H9 (cell line): Measurements from ENCODE around the gene CHPT1. TPM values are rescaled to one million over a fixed set of nuclear protein-coding genes. Genes with fewer than 3 reads are reported as not detected.

Source experiments
- DNase-seq: peaks from one replicate; pipeline ENCODE4 v3.0.0-alpha.2; 2017
- H2AFZ ChIP-seq: one replicate; pipeline ENCODE4 v1.6.1; 2013; ENCODE audit warnings: mild to moderate bottlenecking, low read length, control low read depth, moderate library complexity
- H2AK5ac ChIP-seq: 2 replicates; pipeline ENCODE4 v1.6.1; 2013; ENCODE audit warnings: low read length, control low read depth, mixed read lengths; ENCODE audit not compliant: insufficient read length
- H2BK120ac ChIP-seq: one replicate; pipeline ENCODE4 v1.6.1; 2013; ENCODE audit warnings: low read depth, mild to moderate bottlenecking, low read length, control low read depth, inconsistent platforms; ENCODE audit not compliant: poor library complexity, severe bottlenecking
- H2BK12ac ChIP-seq: 2 replicates; pipeline ENCODE4 v1.6.1; 2013; ENCODE audit warnings: low read length, control low read depth, mixed read lengths, low read depth; ENCODE audit not compliant: insufficient read length
- H2BK15ac ChIP-seq: 2 replicates; pipeline ENCODE4 v1.6.1; 2013; ENCODE audit warnings: low read depth, low read length, control low read depth
- H2BK20ac ChIP-seq: one replicate; pipeline ENCODE4 v1.6.1; 2013; ENCODE audit warnings: low read depth, mild to moderate bottlenecking, low read length, control low read depth, inconsistent platforms; ENCODE audit not compliant: poor library complexity, severe bottlenecking
- H2BK5ac ChIP-seq: 2 replicates; pipeline ENCODE4 v1.6.1; 2013; ENCODE audit warnings: low read length, control low read depth, mixed read lengths; ENCODE audit not compliant: insufficient read length
- H3K14ac ChIP-seq: 2 replicates; pipeline ENCODE4 v1.6.1; 2013; ENCODE audit warnings: low read length, control low read depth; ENCODE audit not compliant: insufficient read depth
- H3K18ac ChIP-seq: 2 replicates; pipeline ENCODE4 v1.6.1; 2013; ENCODE audit warnings: low read depth, mild to moderate bottlenecking, mixed read lengths, low read length, control low read depth; ENCODE audit not compliant: insufficient read length
- H3K23ac ChIP-seq: 2 replicates; pipeline ENCODE4 v1.6.1; 2013; ENCODE audit warnings: low read length, control low read depth, mixed read lengths, low read depth; ENCODE audit not compliant: insufficient read length
- H3K23me2 ChIP-seq: 2 replicates; pipeline ENCODE4 v1.6.1; 2013; ENCODE audit warnings: low read depth, mild to moderate bottlenecking, mixed read lengths, low read length, control low read depth; ENCODE audit not compliant: insufficient read length, poor library complexity, severe bottlenecking
- H3K27ac ChIP-seq: 2 replicates; pipeline ENCODE4 v1.5.1; 2013; ENCODE audit warnings: low read length, control low read depth, mixed read lengths, low read depth; ENCODE audit not compliant: insufficient read length
- H3K27me3 ChIP-seq: 2 replicates; pipeline ENCODE4 v1.6.1; 2013; ENCODE audit warnings: low read length, control low read depth, inconsistent platforms; ENCODE audit not compliant: insufficient read depth
- H3K4ac ChIP-seq: 2 replicates; pipeline ENCODE4 v1.6.1; 2013; ENCODE audit warnings: low read depth, mild to moderate bottlenecking, control low read depth, inconsistent platforms, low read length, moderate library complexity
- H3K4me1 ChIP-seq: 2 replicates; pipeline ENCODE4 v1.6.1; 2013; ENCODE audit warnings: low read length, control low read depth, inconsistent platforms; ENCODE audit not compliant: insufficient read depth
- H3K4me2 ChIP-seq: 2 replicates; pipeline ENCODE4 v1.6.1; 2013; ENCODE audit warnings: low read length, control low read depth, mixed read lengths; ENCODE audit not compliant: insufficient read length, insufficient read depth
- H3K56ac ChIP-seq: 2 replicates; pipeline ENCODE4 v1.6.1; 2013; ENCODE audit warnings: low read depth, mild to moderate bottlenecking, mixed read lengths, low read length, control low read depth; ENCODE audit not compliant: insufficient read length
- H3K79me1 ChIP-seq: 2 replicates; pipeline ENCODE4 v1.6.1; 2013; ENCODE audit warnings: low read depth, mild to moderate bottlenecking, moderate library complexity, low read length, control low read depth, inconsistent platforms; ENCODE audit not compliant: insufficient read depth, poor library complexity, severe bottlenecking
- H3K79me2 ChIP-seq: 2 replicates; pipeline ENCODE4 v1.6.1; 2013; ENCODE audit warnings: low read length, control low read depth, inconsistent platforms; ENCODE audit not compliant: insufficient read depth
- H3K9ac ChIP-seq: 2 replicates; pipeline ENCODE4 v1.6.1; 2013; ENCODE audit warnings: low read length, control low read depth, mixed read lengths; ENCODE audit not compliant: insufficient read length; ENCODE audit errors: extremely low read depth
- H3K9me3 ChIP-seq: one replicate; pipeline ENCODE4 v1.6.1; 2013; ENCODE audit warnings: low read depth, low read length, inconsistent platforms; ENCODE audit not compliant: control insufficient read depth
- H3T11ph ChIP-seq: one replicate; pipeline ENCODE4 v1.6.1; 2013; ENCODE audit warnings: mild to moderate bottlenecking, low read length, control low read depth, inconsistent platforms
- H4K20me1 ChIP-seq: one replicate; pipeline ENCODE4 v1.6.1; 2013; ENCODE audit not compliant: control insufficient read depth, insufficient read length, insufficient read depth
- H4K5ac ChIP-seq: 2 replicates; pipeline ENCODE4 v1.6.1; 2013; ENCODE audit warnings: low read depth, mild to moderate bottlenecking, mixed read lengths, low read length, control low read depth; ENCODE audit not compliant: insufficient read length
- H4K8ac ChIP-seq: replicated peaks from 2 replicates; pipeline ENCODE4 v1.6.1; 2013; ENCODE audit warnings: low read length, control low read depth, mixed read lengths, low read depth; ENCODE audit not compliant: insufficient read length
- H4K91ac ChIP-seq: 2 replicates; pipeline ENCODE4 v1.6.1; 2013; ENCODE audit warnings: low read depth, mild to moderate bottlenecking, moderate library complexity, mixed read lengths, low read length, control low read depth; ENCODE audit not compliant: insufficient read length
- H3K27ac Mint-ChIP-seq, 3 experiments: 2 replicates in 2 of 3; 3 replicates in 1 of 3; pipeline ENCODE4 v1.8.0; 2020 to 2021; ENCODE audit warnings: mixed read lengths in 3 of 3, mild to moderate bottlenecking in 1 of 3, moderate library complexity in 1 of 3
- H3K27me3 Mint-ChIP-seq: 2 replicates; pipeline ENCODE4 v1.8.0; 2021; ENCODE audit warnings: low read depth, mild to moderate bottlenecking, moderate library complexity, mixed read lengths
- H3K36me3 Mint-ChIP-seq, 3 experiments: 2 replicates in 2 of 3; 3 replicates in 1 of 3; pipeline ENCODE4 v1.8.0; 2020 to 2021; ENCODE audit warnings: low read depth in 3 of 3, mixed read lengths in 3 of 3; ENCODE audit not compliant: insufficient read depth in 1 of 3
- H3K4me1 Mint-ChIP-seq, 2 experiments: 2 replicates each; pipeline ENCODE4 v1.8.0; 2020; ENCODE audit warnings: mixed read lengths in 2 of 2
- H3K4me3 Mint-ChIP-seq, 2 experiments: 2 replicates in 1 of 2; 3 replicates in 1 of 2; pipeline ENCODE4 v1.8.0; 2020 to 2021; ENCODE audit warnings: mild to moderate bottlenecking in 2 of 2, mixed read lengths in 2 of 2, moderate library complexity in 1 of 2
- H3K9me3 Mint-ChIP-seq, 2 experiments: 2 replicates in 1 of 2; 3 replicates in 1 of 2; pipeline ENCODE4 v1.8.0; 2020; ENCODE audit warnings: mild to moderate bottlenecking in 2 of 2, mixed read lengths in 2 of 2, moderate library complexity in 1 of 2
- WGBS: extraction: QIAGEN DNeasy Blood & Tissue Kit; methylation state at CpG from one replicate; pipeline ENCODE4 v1.1.7; 2013; ENCODE audit warnings: missing lambda C conversion rate, low lambda C conversion rate, mixed read lengths; ENCODE audit not compliant: insufficient read length; ENCODE audit errors: extremely low coverage; 5-methylcytosine and 5-hydroxymethylcytosine counted together
- total RNA-seq: library from RNA; stranded (reverse); gene quantifications from 2 replicates; pipeline ENCODE4 v1.2.1, GENCODE V29; 2021
- TF ChIP-seq, protein P1 (sequence below): fragments of 200-600 bp; sonication (generic); conservative IDR thresholded peaks from 3 replicates; pipeline ENCODE4 v1.8.0; 2021; ENCODE audit warnings: antibody characterized with exemption, mild to moderate bottlenecking

CHPT1 gene
- total RNA-seq, 1 experiment from 2014 or later: 17.1 TPM

DNA sequence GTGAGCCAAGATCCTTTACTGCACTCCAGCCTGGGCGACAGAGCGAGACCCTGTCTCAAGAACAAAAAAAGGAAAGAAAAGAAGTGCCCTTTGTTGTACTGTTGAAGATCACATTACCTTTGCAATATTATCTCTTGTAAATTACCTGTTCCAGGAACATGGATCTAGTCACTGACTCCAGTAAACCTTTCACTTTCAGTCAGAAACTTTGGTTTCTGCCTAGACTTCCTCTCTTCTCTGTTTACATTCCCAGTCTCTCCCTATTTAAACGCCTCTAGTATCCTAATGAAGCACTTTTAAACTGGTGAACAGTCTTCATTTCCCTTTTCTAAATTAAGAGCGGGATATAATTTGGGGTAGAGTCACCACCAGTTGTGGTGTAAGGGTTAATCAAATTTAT, 12.8 kb downstream of the CHPT1 start:
- no peak overlapping the region; a peak in 1 of 5 replicates for H3K4me3 Mint-ChIP-seq
- no peaks in the 10 kb centered on the region for H3K9me3 Mint-ChIP-seq
- Histone ChIP-seq H3K27ac (no peak overlapping the region), H2BK15ac (no peak overlapping the region), H2BK120ac (no peak overlapping the region), H3K4ac (no peak overlapping the region), H4K5ac (no peak overlapping the region), H3K79me1 (no peaks in the 10 kb centered on the region), H2BK12ac (no peak overlapping the region), H3K14ac (no peak overlapping the region), H3K4me1 (no peaks in the 10 kb centered on the region), H2AFZ (no peak overlapping the region), H3K23ac (no peak overlapping the region), H4K91ac (no peak overlapping the region), H3K56ac (no peak overlapping the region), H3K23me2 (no peaks in the 10 kb centered on the region), H2BK5ac (no peak overlapping the region), H3K9me3 (no peaks in the 10 kb centered on the region), H2AK5ac (no peak overlapping the region), H3K27me3 (no peaks in the 10 kb centered on the region), H4K8ac (no peak overlapping the region), H3K4me2 (no peak overlapping the region), H4K20me1 (no peaks in the 10 kb centered on the region), H3T11ph (no peak overlapping the region), H3K79me2 (no peaks in the 10 kb centered on the region), H3K9ac (no peak overlapping the region), H3K18ac (no peak overlapping the region), H2BK20ac (no peak overlapping the region)
- no peaks in the 10 kb centered on the region for H3K27me3 Mint-ChIP-seq
- no peaks in the 10 kb centered on the region for H3K36me3 Mint-ChIP-seq
- no peak for DNase-seq
- peaks cover 3 to 4% of the 10 kb centered on the region in 2 experiments; a peak in 2 of 4 replicates for H3K4me1 Mint-ChIP-seq
- peak overlapping the region in 1 of 3 experiments; percentile 30; a peak in 1 of 7 replicates for H3K27ac Mint-ChIP-seq
- no CpG with 5 or more reads among the region's 4 CpGs for WGBS
- TF ChIP-seq, protein P1, sequence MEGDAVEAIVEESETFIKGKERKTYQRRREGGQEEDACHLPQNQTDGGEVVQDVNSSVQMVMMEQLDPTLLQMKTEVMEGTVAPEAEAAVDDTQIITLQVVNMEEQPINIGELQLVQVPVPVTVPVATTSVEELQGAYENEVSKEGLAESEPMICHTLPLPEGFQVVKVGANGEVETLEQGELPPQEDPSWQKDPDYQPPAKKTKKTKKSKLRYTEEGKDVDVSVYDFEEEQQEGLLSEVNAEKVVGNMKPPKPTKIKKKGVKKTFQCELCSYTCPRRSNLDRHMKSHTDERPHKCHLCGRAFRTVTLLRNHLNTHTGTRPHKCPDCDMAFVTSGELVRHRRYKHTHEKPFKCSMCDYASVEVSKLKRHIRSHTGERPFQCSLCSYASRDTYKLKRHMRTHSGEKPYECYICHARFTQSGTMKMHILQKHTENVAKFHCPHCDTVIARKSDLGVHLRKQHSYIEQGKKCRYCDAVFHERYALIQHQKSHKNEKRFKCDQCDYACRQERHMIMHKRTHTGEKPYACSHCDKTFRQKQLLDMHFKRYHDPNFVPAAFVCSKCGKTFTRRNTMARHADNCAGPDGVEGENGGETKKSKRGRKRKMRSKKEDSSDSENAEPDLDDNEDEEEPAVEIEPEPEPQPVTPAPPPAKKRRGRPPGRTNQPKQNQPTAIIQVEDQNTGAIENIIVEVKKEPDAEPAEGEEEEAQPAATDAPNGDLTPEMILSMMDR: no peak
